ENCODE measurements around the gene QRICH1. TPM values are rescaled to one million over a fixed set of nuclear protein-coding genes. Genes with fewer than 3 reads are reported as not detected.

The QRICH1 gene
- total RNA-seq, 2 experiments from 2014 or later: 111 to 132 TPM

DNA sequence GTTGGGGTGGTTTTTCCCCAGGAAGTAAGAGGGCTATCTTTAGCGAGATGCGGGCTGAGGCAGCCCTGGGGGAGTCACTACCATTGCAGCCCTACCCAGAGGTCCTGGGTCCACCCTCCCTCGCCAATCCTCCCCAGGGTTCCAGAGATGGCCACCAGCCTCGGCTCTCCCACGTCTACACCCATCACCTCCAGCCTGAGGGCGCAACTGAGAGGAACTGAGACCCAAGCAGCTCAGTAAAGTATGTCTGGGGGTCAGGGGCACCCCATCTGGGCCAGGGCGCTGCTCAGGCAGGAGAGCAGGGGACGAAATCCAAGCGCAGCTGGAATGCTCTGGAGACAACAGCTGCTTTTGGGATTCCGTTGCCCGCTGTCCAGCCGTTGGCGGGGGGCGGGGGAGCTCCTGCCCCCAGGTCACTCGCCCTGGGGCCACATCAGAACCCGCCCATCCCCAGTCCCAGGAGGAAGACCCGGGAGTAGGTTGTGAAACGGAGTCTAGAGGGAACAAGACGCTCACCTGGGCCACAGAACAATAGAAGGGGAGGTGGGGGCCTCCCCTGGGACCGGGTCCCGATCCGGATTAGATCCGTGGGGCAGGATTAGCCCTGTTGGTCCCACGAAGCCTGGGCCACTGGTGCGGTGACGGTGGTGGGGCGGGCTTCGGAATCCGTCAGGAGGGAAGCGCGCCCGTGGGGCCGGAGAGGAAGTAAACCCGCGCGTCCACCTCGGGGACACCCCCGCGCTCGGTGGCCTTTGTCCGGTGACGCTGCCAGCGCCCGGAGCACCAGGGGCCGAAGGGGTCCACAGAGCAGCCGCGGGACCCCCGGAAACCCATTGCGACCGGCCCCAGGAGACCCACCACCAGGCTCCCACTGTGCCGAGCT lies 73.3 kb downstream of the QRICH1 start:
- Histone ChIP-seq H2AFZ (ENCODE audit: low read length) (no peak overlapping the region), H3K36me3 (ENCODE audit: insufficient read depth, low read length) (peaks cover 47% of the 10 kb centered on the region), H3K9me3 (ENCODE audit: low read length) (no peaks in the 10 kb centered on the region), H4K20me1 (ENCODE audit: insufficient read depth, low read length) (0 out of 2 replicates have a peak, but pooled peaks cover 4% of the 10 kb centered on the region), H3K4me1 (ENCODE audit: insufficient read depth, low read length, poor library complexity, severe bottlenecking) (peaks cover 50% of the 10 kb centered on the region), H3K27ac (ENCODE audit: low read depth, low read length, poor library complexity, severe bottlenecking) (peak overlapping the region; percentile 93), H3K9me2 (ENCODE audit: insufficient read depth, low read length) (no peaks in the 10 kb centered on the region), H3K4me3 (ENCODE audit: low read depth, low read length, poor library complexity, severe bottlenecking) (peak overlapping the region; percentile 80), H3K79me2 (ENCODE audit: insufficient read depth, low read depth, low read length) (peaks cover 41% of the 10 kb centered on the region; the same call in 1 of the 2 replicates), H3K4me2 (ENCODE audit: low read length) (peak overlapping the region; percentile 90)
- CTCF ChIA-PET (ENCODE audit: unreplicated experiment): no interaction called here
- POLR2A ChIA-PET: interaction anchor here (0.6 to 4.4 kb wide), 9 partner anchors 9 to 319 kb away, joined by 3 to 42 read pairs (median 4); partner anchors contain the start of genes IMPDH2, USP4 and WDR6
- intact Hi-C loops (cut with micrococcal nuclease; ENCODE audit: unreplicated experiment): loop anchor here (1.0 to 5.0 kb wide), 4 partner anchors 32 to 782 kb away; partner anchors contain the start of genes APEH, INKA1 and QRICH1
- BruUV-seq (replicated peaks): TSS peak; percentile 70
- no peak for TF ChIP-seq EZH2phosphoT487 (IDR thresholded peaks at IDR 0.05; ENCODE audit: borderline replicate concordance, low read depth, low read length)
- TF ChIP-seq, protein P1, sequence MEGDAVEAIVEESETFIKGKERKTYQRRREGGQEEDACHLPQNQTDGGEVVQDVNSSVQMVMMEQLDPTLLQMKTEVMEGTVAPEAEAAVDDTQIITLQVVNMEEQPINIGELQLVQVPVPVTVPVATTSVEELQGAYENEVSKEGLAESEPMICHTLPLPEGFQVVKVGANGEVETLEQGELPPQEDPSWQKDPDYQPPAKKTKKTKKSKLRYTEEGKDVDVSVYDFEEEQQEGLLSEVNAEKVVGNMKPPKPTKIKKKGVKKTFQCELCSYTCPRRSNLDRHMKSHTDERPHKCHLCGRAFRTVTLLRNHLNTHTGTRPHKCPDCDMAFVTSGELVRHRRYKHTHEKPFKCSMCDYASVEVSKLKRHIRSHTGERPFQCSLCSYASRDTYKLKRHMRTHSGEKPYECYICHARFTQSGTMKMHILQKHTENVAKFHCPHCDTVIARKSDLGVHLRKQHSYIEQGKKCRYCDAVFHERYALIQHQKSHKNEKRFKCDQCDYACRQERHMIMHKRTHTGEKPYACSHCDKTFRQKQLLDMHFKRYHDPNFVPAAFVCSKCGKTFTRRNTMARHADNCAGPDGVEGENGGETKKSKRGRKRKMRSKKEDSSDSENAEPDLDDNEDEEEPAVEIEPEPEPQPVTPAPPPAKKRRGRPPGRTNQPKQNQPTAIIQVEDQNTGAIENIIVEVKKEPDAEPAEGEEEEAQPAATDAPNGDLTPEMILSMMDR (conservative IDR thresholded peaks at IDR 0.05; ENCODE audit: low read length): peak; percentile 39; the same call in 1 of the 2 replicates
- peak; percentile 71 for DNase-seq (ENCODE audit: low spot score)

GRCh38 chr3:49019941-49020329 lies 73.9 kb downstream of the QRICH1 start:
- intact Hi-C loops (cut with micrococcal nuclease; ENCODE audit: unreplicated experiment): loop anchor here (2.0 to 5.0 kb wide), 3 partner anchors 31 to 782 kb away; partner anchors contain the start of genes APEH and INKA1
- ChIA-PET CTCF (ENCODE audit: unreplicated experiment) (no interaction called here), POLR2A (interaction anchor here (0.6 to 4.4 kb wide), 9 partner anchors 9 to 320 kb away, joined by 3 to 42 read pairs (median 4); partner anchors contain the start of genes IMPDH2, USP4 and WDR6)
- H3K27ac ChIP-seq (ENCODE audit: low read depth, low read length, poor library complexity, severe bottlenecking): peak overlapping the region; percentile 93
- DNase-seq (ENCODE audit: low spot score): no peak
- peaks cover 47% of the 10 kb centered on the region for H3K36me3 ChIP-seq (ENCODE audit: insufficient read depth, low read length)
- peak overlapping the region; percentile 90 for H3K4me2 ChIP-seq (ENCODE audit: low read length)
- H3K79me2 ChIP-seq (ENCODE audit: insufficient read depth, low read depth, low read length): peaks cover 41% of the 10 kb centered on the region; the same call in 1 of the 2 replicates
- H3K4me3 ChIP-seq (ENCODE audit: low read depth, low read length, poor library complexity, severe bottlenecking): peak overlapping the region; percentile 80
- H3K9me2 ChIP-seq (ENCODE audit: insufficient read depth, low read length): no peaks in the 10 kb centered on the region
- no peaks in the 10 kb centered on the region for H3K9me3 ChIP-seq (ENCODE audit: low read length)
- no TSS peak for BruUV-seq (replicated peaks)
- peaks cover 44% of the 10 kb centered on the region for H3K4me1 ChIP-seq (ENCODE audit: insufficient read depth, low read length, poor library complexity, severe bottlenecking)
- TF ChIP-seq EZH2phosphoT487 (IDR thresholded peaks at IDR 0.05; ENCODE audit: borderline replicate concordance, low read depth, low read length): no peak
- TF ChIP-seq, protein P1 (conservative IDR thresholded peaks at IDR 0.05; ENCODE audit: low read length): no peak
- H2AFZ ChIP-seq (ENCODE audit: low read length): no peak overlapping the region
- 0 out of 2 replicates have a peak, but pooled peaks cover 4% of the 10 kb centered on the region for H4K20me1 ChIP-seq (ENCODE audit: insufficient read depth, low read length)
